GM21786 (cell line): ENCODE data around the gene CCDC85B.

Experiments used
- ATAC-seq: cut with Tn5 transposase; IDR thresholded peaks from one replicate; pipeline ENCODE4 v1.9.1; 2021; ENCODE audit not compliant: unreplicated experiment

The CCDC85B gene

GRCh38 chr11:65857500-65857852 is 33.0 kb upstream of the CCDC85B start:
- ATAC-seq: no peak

- peak; percentile 34 for ATAC-seq
Measured at GRCh38 chr11:65857853-65858680, 32.4 kb upstream of the CCDC85B start, which contains the start of gene CFL1. CFL1 (minus strand) TSS chr11:65858180; CDS start chr11:65858099, 81 bp downstream.

GRCh38 chr11:65858681-65859087 is 31.8 kb upstream of the CCDC85B start:
- ATAC-seq: no peak

- peak; percentile 51 for ATAC-seq
Measured at GRCh38 chr11:65859095-65859811, 31.2 kb upstream of the CCDC85B start.

GRCh38 chr11:65859812-65860277 is 30.6 kb upstream of the CCDC85B start:
- no peak for ATAC-seq

GRCh38 chr11:65860278-65861164 is 30.0 kb upstream of the CCDC85B start, which contains the start of gene MUS81:
MUS81 (plus strand) TSS chr11:65860433; CDS start chr11:65860754, 321 bp downstream.
- peak; percentile 27 for ATAC-seq

GRCh38 chr11:65861165-65861505 is 29.3 kb upstream of the CCDC85B start:
- ATAC-seq: no peak

GRCh38 chr11:65861533-65862183 is 28.8 kb upstream of the CCDC85B start:
- no peak for ATAC-seq

- ATAC-seq: no peak
Measured at GRCh38 chr11:65862191-65862735, 28.2 kb upstream of the CCDC85B start.

GRCh38 chr11:65862941-65863888 is 27.3 kb upstream of the CCDC85B start:
- no peak for ATAC-seq

- ATAC-seq: no peak
Measured at GRCh38 chr11:65863889-65864705, 26.4 kb upstream of the CCDC85B start.

GRCh38 chr11:65864706-65865471 is 25.6 kb upstream of the CCDC85B start:
- ATAC-seq: no peak

GRCh38 chr11:65865550-65866172 is 24.8 kb upstream of the CCDC85B start:
- no peak for ATAC-seq

GRCh38 chr11:65866509-65867283 is 23.8 kb upstream of the CCDC85B start:
- no peak for ATAC-seq

- ATAC-seq: no peak
Measured at GRCh38 chr11:65867284-65868071, 23.0 kb upstream of the CCDC85B start.
